Measurements from ENCODE around the gene CFAP221. TPM values are rescaled to one million over a fixed set of nuclear protein-coding genes. Genes with fewer than 3 reads are reported as not detected.
A peak's percentile ranks its signal among the peaks of the same experiment; 100 is the strongest.

CFAP221 gene
- total and polyA plus RNA-seq, 2 experiments from 2014 or later: 0.42 to 0.65 TPM

DNA sequence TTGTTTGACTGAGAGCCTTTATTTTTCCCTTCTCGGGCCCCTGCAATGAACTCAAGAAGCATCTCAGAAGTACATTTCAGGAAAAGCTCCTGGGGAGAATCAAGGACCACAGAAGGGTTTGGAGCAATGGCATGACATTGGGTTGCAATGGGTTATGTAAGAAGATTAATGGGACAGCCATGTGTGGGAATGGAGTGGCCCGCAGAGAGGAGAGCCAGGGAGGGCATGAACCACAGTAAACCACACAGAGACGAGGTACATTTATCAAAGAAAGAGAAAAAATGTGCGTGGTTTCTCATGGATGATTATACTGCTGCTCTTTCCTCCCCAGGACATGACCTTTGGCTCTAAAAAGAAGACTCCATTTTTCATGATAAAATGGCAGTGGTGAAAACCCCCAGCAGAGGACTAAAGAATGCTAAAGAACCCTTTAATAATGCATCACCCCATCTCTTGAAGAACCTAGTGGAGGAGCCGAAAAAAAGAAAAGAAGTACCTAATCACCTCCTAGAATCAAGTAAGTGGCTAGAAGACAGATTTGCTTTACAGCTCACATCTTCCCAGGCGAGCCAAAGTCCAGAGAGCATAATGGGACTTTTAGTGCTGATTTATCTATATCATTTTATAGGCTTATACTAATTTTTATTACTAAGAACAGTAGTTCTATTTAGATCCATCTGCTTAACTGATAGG lies 1.7 kb downstream of the CFAP221 start:
- Histone ChIP-seq H3K36me3 (ENCODE audit: insufficient read depth) (no peaks in the 10 kb centered on the region), H3K27ac (ENCODE audit: low read depth) (no peak overlapping the region), H2AFZ (no peak overlapping the region; the same call in 1 of the 2 replicates), H3K4me2 (peak overlapping the region; percentile 95; the same call in 1 of the 2 replicates), H3F3A (replicated peaks; ENCODE audit: low read depth) (0 out of 2 replicates have a peak, but pooled peaks cover 3% of the 10 kb centered on the region), H3K9me2 (ENCODE audit: insufficient read depth) (no peaks in the 10 kb centered on the region; the same call in none of the 2 replicates), H3K79me2 (replicated peaks; ENCODE audit: insufficient read depth) (no peaks in the 10 kb centered on the region), H3K27me3 (ENCODE audit: insufficient read depth) (peaks cover 15% of the 10 kb centered on the region), H3K4me1 (ENCODE audit: insufficient read depth) (peaks cover 11% of the 10 kb centered on the region), H4K20me1 (replicated peaks; ENCODE audit: insufficient read depth) (no peaks in the 10 kb centered on the region), H3K4me3 (no peak overlapping the region)
- H3K9me3 Mint-ChIP-seq: no peaks in the 10 kb centered on the region
- DNase-seq (ENCODE audit: low spot score) (no peak), ATAC-seq (no peak)
- H3K27ac Mint-ChIP-seq: no peak overlapping the region
- no peak overlapping the region for H3K4me3 Mint-ChIP-seq
- H3K27me3 Mint-ChIP-seq (ENCODE audit: insufficient read depth, low read depth, poor library complexity): peaks cover 7% of the 10 kb centered on the region
- peaks cover 10% of the 10 kb centered on the region for H3K4me1 Mint-ChIP-seq
- no peak for TF ChIP-seq ZNF331 (CRISPR knock-in tag; IDR thresholded peaks at IDR 0.05; ENCODE audit: low read depth)
- no peak for TF ChIP-seq JUNB (IDR thresholded peaks at IDR 0.05; ENCODE audit: unreplicated experiment)
- TF ChIP-seq EZH2phosphoT487 (IDR thresholded peaks at IDR 0.05; ENCODE audit: unreplicated experiment): no peak
- TF ChIP-seq CTCF (conservative IDR thresholded peaks at IDR 0.05; ENCODE audit: low read depth in 2 of 2): no peak
- TF ChIP-seq CREB1 (CRISPR knock-in tag; IDR thresholded peaks at IDR 0.05; ENCODE audit: low read depth): no peak
- TF ChIP-seq ZNF462 (CRISPR knock-in tag; IDR thresholded peaks at IDR 0.05): no peak
- no peak for TF ChIP-seq POLR2AphosphoS5 (IDR thresholded peaks at IDR 0.05; ENCODE audit: low read depth)
- no peak for TF ChIP-seq EZH2 (IDR thresholded peaks at IDR 0.05; ENCODE audit: low read depth, unreplicated experiment)
- no peak for TF ChIP-seq REST (IDR thresholded peaks at IDR 0.05; ENCODE audit: unreplicated experiment)
- TF ChIP-seq NANOG (IDR thresholded peaks at IDR 0.05; ENCODE audit: borderline replicate concordance): no peak
- no peak for TF ChIP-seq ZNF114 (CRISPR knock-in tag; IDR thresholded peaks at IDR 0.05)
- TF ChIP-seq ETS1 (IDR thresholded peaks at IDR 0.05): no peak
- no peak for TF ChIP-seq STAT1 (IDR thresholded peaks at IDR 0.05; ENCODE audit: unreplicated experiment)
- no peaks in the 10 kb centered on the region for H3K36me3 Mint-ChIP-seq (ENCODE audit: low read depth)

Data from GM23338 (cell line).